Keratinocyte (primary cell): ENCODE measurements around the gene ZNF521. TPM values are rescaled to one million over a fixed set of nuclear protein-coding genes. Genes with fewer than 3 reads are reported as not detected.

Experiments
- DNase-seq: peaks from one replicate; pipeline ENCODE4 v3.0.0-alpha.2; 2011; ENCODE audit warnings: low read depth, missing footprints, low spot score
- FAIRE-seq: peaks from 2 replicates; lab custom pipeline; 2011; peaks lifted over from hg19 to GRCh38; lab: Jason Lieb, UNC
- H2AFZ ChIP-seq: 2 replicates; pipeline ENCODE4 v1.6.0; 2012; ENCODE audit warnings: low read length, control low read depth, inconsistent platforms; ENCODE audit not compliant: control insufficient read depth
- H3K27ac ChIP-seq: 2 replicates; pipeline ENCODE4 v1.5.1; 2011; ENCODE audit warnings: low read length; ENCODE audit not compliant: control insufficient read depth, insufficient read depth
- H3K27me3 ChIP-seq: 3 replicates; pipeline ENCODE4 v1.6.0; 2011; ENCODE audit warnings: low read length; ENCODE audit not compliant: control insufficient read depth, insufficient read depth; ENCODE audit errors: extremely low read depth
- H3K36me3 ChIP-seq, 2 experiments: 2 replicates in 1 of 2; 3 replicates in 1 of 2; pipeline ENCODE4 v1.5.1; 2011; ENCODE audit warnings: low read length in 2 of 2, mild to moderate bottlenecking in 1 of 2; ENCODE audit not compliant: control insufficient read depth in 2 of 2, insufficient read depth in 2 of 2; ENCODE audit errors: extremely low read depth in 1 of 2
- H3K4me1 ChIP-seq: 3 replicates; pipeline ENCODE4 v1.5.1; 2011; ENCODE audit warnings: low read length; ENCODE audit not compliant: control insufficient read depth, insufficient read depth; ENCODE audit errors: extremely low read depth
- H3K4me2 ChIP-seq: 3 replicates; pipeline ENCODE4 v1.6.0; 2011; ENCODE audit warnings: low read depth, low read length; ENCODE audit not compliant: control insufficient read depth, insufficient read depth; ENCODE audit errors: extremely low read depth
- H3K4me3 ChIP-seq, 3 experiments: fragments of 200-600 bp in 1 of 3; sonication (generic) in 1 of 3; 2 replicates in 2 of 3; 3 replicates in 1 of 3; pipeline ENCODE4 v1.5.1; 2011 to 2016; ENCODE audit warnings: low read length in 3 of 3, mild to moderate bottlenecking in 3 of 3, control low read depth in 2 of 3, inconsistent platforms in 1 of 3, low read depth in 1 of 3, mixed read lengths in 1 of 3, mixed run types in 1 of 3, moderate library complexity in 1 of 3; ENCODE audit not compliant: control insufficient read depth in 2 of 3, insufficient read depth in 2 of 3; ENCODE audit errors: extremely low read depth in 1 of 3
- H3K79me2 ChIP-seq: 2 replicates; pipeline ENCODE4 v1.6.0; 2012; ENCODE audit warnings: low read length; ENCODE audit not compliant: control insufficient read depth, insufficient read depth
- H3K9ac ChIP-seq: 3 replicates; pipeline ENCODE4 v1.6.0; 2011; ENCODE audit warnings: low read length; ENCODE audit not compliant: control insufficient read depth, insufficient read depth; ENCODE audit errors: extremely low read depth
- H3K9me1 ChIP-seq: 3 replicates; pipeline ENCODE4 v1.6.0; 2011; ENCODE audit warnings: low read length; ENCODE audit not compliant: control insufficient read depth, insufficient read depth; ENCODE audit errors: extremely low read depth
- H3K9me3 ChIP-seq: 2 replicates; pipeline ENCODE4 v1.5.1; 2012; ENCODE audit warnings: low read depth, low read length; ENCODE audit not compliant: control insufficient read depth
- H4K20me1 ChIP-seq: 3 replicates; pipeline ENCODE4 v1.6.0; 2011; ENCODE audit warnings: low read length; ENCODE audit not compliant: control insufficient read depth, insufficient read depth; ENCODE audit errors: extremely low read depth
- CTCF ChIP-seq, 3 experiments: IDR thresholded peaks in 1 of 3; conservative IDR thresholded peaks in 1 of 3; optimal IDR thresholded peaks in 1 of 3; 2 replicates in 2 of 3; 3 replicates in 1 of 3; pipeline versions ENCODE3 to v1.5.1; 2011; ENCODE audit warnings: low read length in 3 of 3, mild to moderate bottlenecking in 3 of 3, moderate library complexity in 2 of 3, control low read depth in 1 of 3, inconsistent platforms in 1 of 3; ENCODE audit not compliant: insufficient read depth in 2 of 3; ENCODE audit errors: extremely low read depth in 1 of 3
- EZH2 ChIP-seq: IDR thresholded peaks from one replicate; pipeline ENCODE4 v1.6.1; 2012; ENCODE audit warnings: inconsistent platforms, mild to moderate bottlenecking, low read length, moderate library complexity
- dilution Hi-C: fragments of 300-500 bp; cut with MboI; formaldehyde crosslinking; loops from one replicate; pipeline ENCODE4 v1.7.0; 2020; ENCODE audit warnings: low sequenced_read_pairs; ENCODE audit not compliant: extremely low pct_ligation_motif_present
- polyA plus RNA-seq, 5 experiments: library from polyadenylated mRNA; depleted of rRNA in 3 of 5; stranded (reverse) in 3 of 5; stranded (forward) in 1 of 5; unstranded in 1 of 5; fragments of >200 nt; gene quantifications; 1 replicate in 1 of 5; 2 replicates in 3 of 5; 3 replicates in 1 of 5; pipeline versions ENCODE4 v1.2.1 to v1.2.3, GENCODE V29; 2011 to 2012; ENCODE audit warnings: missing spikeins in 2 of 5, low read depth in 1 of 5, low replicate concordance in 1 of 5

The ZNF521 gene
- polyA plus RNA-seq, 1 donor (not counting 4 experiments of a cell fraction or from before 2014, with no cell fraction given): 0.07 TPM

GRCh38 chr18:25253779-25254178 lies 98.2 kb downstream of the ZNF521 start:
- DNase-seq (no peak), FAIRE-seq (no peak)
- H3K9me1 ChIP-seq: no peaks in the 10 kb centered on the region
- no peaks in the 10 kb centered on the region for H3K4me1 ChIP-seq
- H3K27ac ChIP-seq: no peak overlapping the region
- dilution Hi-C loops: no loop called here
- no peaks in the 10 kb centered on the region for H3K36me3 ChIP-seq
- TF ChIP-seq CTCF (optimal IDR thresholded peaks at IDR 0.05 in 1 of 3, IDR thresholded peaks at IDR 0.05 in 1 of 3, conservative IDR thresholded peaks at IDR 0.05 in 1 of 3; ENCODE audit: extremely low read depth in 1 of 3, insufficient read depth in 2 of 3, low read length in 3 of 3) (no peak), EZH2 (no peak)
- H2AFZ ChIP-seq: no peak overlapping the region
- no peaks in the 10 kb centered on the region for H3K9me3 ChIP-seq
- no peaks in the 10 kb centered on the region for H4K20me1 ChIP-seq
- H3K9ac ChIP-seq: no peak overlapping the region
- no peaks in the 10 kb centered on the region for H3K27me3 ChIP-seq
- H3K4me3 ChIP-seq: no peak overlapping the region
- no peak overlapping the region for H3K4me2 ChIP-seq
- H3K79me2 ChIP-seq: no peaks in the 10 kb centered on the region

GRCh38 chr18:25253136-25253535 lies 98.8 kb downstream of the ZNF521 start:
- DNase-seq (no peak), FAIRE-seq (no peak)
- H3K79me2 ChIP-seq: no peaks in the 10 kb centered on the region
- TF ChIP-seq EZH2 (no peak), CTCF (optimal IDR thresholded peaks at IDR 0.05 in 1 of 3, IDR thresholded peaks at IDR 0.05 in 1 of 3, conservative IDR thresholded peaks at IDR 0.05 in 1 of 3; ENCODE audit: extremely low read depth in 1 of 3, insufficient read depth in 2 of 3, low read length in 3 of 3) (no peak)
- no peaks in the 10 kb centered on the region for H3K27me3 ChIP-seq
- H3K9ac ChIP-seq: no peak overlapping the region
- H3K36me3 ChIP-seq: no peaks in the 10 kb centered on the region
- no peaks in the 10 kb centered on the region for H3K9me1 ChIP-seq
- no peak overlapping the region for H3K4me2 ChIP-seq
- no peak overlapping the region for H2AFZ ChIP-seq
- dilution Hi-C loops: no loop called here
- H3K27ac ChIP-seq: no peak overlapping the region
- H3K4me1 ChIP-seq: no peaks in the 10 kb centered on the region
- no peaks in the 10 kb centered on the region for H3K9me3 ChIP-seq
- no peaks in the 10 kb centered on the region for H4K20me1 ChIP-seq
- H3K4me3 ChIP-seq: no peak overlapping the region
